ENCODE data around the gene RTL1.

The RTL1 gene

GRCh38 chr14:100834794-100835547, 68.6 kb downstream of the RTL1 start:
- no peak for DNase-seq (ENCODE audit: low read depth in 2 of 2)

- no peak for DNase-seq (ENCODE audit: low read depth in 2 of 2)
These were observed 69.3 kb downstream of the RTL1 start for GRCh38 chr14:100834082-100834793.

DNA sequence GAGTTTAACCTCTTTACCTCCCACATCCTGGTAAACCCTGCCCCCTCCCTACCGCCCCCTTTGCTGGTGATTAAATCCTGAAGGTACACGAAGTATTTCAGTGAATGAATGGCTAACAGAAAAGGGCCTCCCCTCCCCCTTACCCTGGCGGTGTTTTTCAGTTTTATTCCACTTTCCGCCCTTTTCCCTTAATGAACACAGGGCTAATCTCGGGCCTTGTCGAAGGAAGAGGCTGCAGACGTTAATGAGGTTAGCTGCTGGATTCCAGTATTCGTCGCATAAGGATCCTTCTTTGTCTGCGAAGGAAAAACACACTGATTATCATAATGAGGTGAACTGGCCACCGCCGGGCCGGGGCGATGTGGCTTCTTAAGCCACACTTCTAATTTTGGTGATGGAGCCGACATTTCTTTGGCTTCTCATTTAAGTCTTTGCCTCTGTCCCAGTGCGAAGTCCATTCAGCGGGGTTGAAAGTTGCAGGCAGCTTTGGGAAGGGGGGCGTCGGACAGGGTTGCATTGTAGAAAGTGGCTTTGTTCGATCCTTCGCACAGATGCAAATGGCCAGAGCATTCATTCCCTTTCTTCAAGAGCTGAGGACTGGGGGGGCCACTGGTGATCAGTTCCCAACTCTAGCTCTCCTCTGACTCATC, 71.1 kb downstream of the RTL1 start:
- DNase-seq (ENCODE audit: low read depth in 2 of 2), result no peak

DNA sequence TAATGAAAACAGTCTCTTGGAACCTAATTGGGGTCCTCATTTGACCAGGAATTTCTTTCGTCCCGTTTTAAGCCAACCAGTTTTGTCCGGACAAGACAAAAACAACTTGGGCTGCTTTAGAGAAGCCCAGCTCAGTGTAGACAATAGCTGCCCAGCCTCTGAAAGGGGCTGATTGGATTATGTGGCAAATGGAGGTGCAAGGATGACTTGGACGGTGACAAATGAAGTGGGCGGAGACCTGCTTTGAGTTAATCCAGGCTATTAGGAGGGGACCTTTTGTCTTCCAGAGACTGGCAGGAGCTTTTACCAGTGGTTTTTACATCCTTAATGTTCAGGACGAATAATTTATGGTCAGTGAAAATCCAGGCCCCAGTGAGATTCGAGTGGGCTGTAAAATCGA, 72.8 kb downstream of the RTL1 start:
- no peak for DNase-seq (ENCODE audit: low read depth in 2 of 2)
